ENCODE measurements around the gene ST3GAL6.
A peak's percentile ranks its signal among the peaks of the same experiment; 100 is the strongest.

ST3GAL6 gene

GRCh38 chr3:98755601-98756000 is 7.5 kb upstream of the ST3GAL6 start:
- Histone ChIP-seq H3K79me1 (replicated peaks; ENCODE audit: low read length, poor library complexity, severe bottlenecking) (no peaks in the 10 kb centered on the region), H2AK5ac (ENCODE audit: low read length, severe bottlenecking) (no peak overlapping the region), H3K27me3 (ENCODE audit: control insufficient read depth in 1 of 2, insufficient read depth in 1 of 2, low read length in 2 of 2) (no peaks in the 10 kb centered on the region), H3K23ac (ENCODE audit: low read length in 2 of 2) (no peak overlapping the region), H3K9me3 (ENCODE audit: control insufficient read depth, low read length) (no peaks in the 10 kb centered on the region), H2BK120ac (ENCODE audit: low read depth, low read length) (no peak overlapping the region), H3K4me3 (ENCODE audit: insufficient read depth in 1 of 2, low read depth in 1 of 2, low read length in 2 of 2) (no peak overlapping the region), H3K4ac (ENCODE audit: low read depth in 1 of 2, low read length in 2 of 2) (no peak overlapping the region), H2BK15ac (ENCODE audit: low read depth, poor library complexity, severe bottlenecking) (no peak overlapping the region), H3K4me2 (ENCODE audit: low read length, poor library complexity, severe bottlenecking) (no peak overlapping the region), H3K27ac (ENCODE audit: low read length, poor library complexity, severe bottlenecking) (no peak overlapping the region), H2BK5ac (ENCODE audit: low read depth, low read length, poor library complexity, severe bottlenecking) (no peak overlapping the region), H4K8ac (ENCODE audit: low read length) (no peak overlapping the region), H4K91ac (ENCODE audit: low read length) (no peak overlapping the region), H2BK12ac (ENCODE audit: low read length in 2 of 2) (no peak overlapping the region), H3K9ac (ENCODE audit: low read length) (no peak overlapping the region), H3K18ac (ENCODE audit: low read depth in 1 of 2, low read length in 2 of 2) (no peak overlapping the region), H2AFZ (ENCODE audit: low read depth, low read length) (no peak overlapping the region), H3K14ac (ENCODE audit: low read length in 2 of 2) (no peak overlapping the region), H3K36me3 (ENCODE audit: control insufficient read depth in 1 of 2, insufficient read depth in 2 of 2, low read depth in 1 of 2, low read length in 2 of 2) (no peaks in the 10 kb centered on the region), H3K4me1 (ENCODE audit: control insufficient read depth, insufficient read depth, low read depth, low read length) (no peaks in the 10 kb centered on the region)
- no peak for DNase-seq
- WGBS = 70% methylated on average over 3 of the region's 4 CpGs

- H2BK12ac ChIP-seq (ENCODE audit: low read length in 2 of 2) = no peak overlapping the region
- no peaks in the 10 kb centered on the region for H3K27me3 ChIP-seq (ENCODE audit: control insufficient read depth in 1 of 2, insufficient read depth in 1 of 2, low read length in 2 of 2)
- no peak overlapping the region for H3K18ac ChIP-seq (ENCODE audit: low read depth in 1 of 2, low read length in 2 of 2)
- H3K23ac ChIP-seq (ENCODE audit: low read length in 2 of 2) = no peak overlapping the region
- H3K4ac ChIP-seq (ENCODE audit: low read depth in 1 of 2, low read length in 2 of 2) = no peak overlapping the region
- H2AFZ ChIP-seq (ENCODE audit: low read depth, low read length) = no peak overlapping the region
- H3K4me3 ChIP-seq (ENCODE audit: insufficient read depth in 1 of 2, low read depth in 1 of 2, low read length in 2 of 2) = no peak overlapping the region
- H3K14ac ChIP-seq (ENCODE audit: low read length in 2 of 2) = no peak overlapping the region
- no peak overlapping the region for H3K4me2 ChIP-seq (ENCODE audit: low read length, poor library complexity, severe bottlenecking)
- 98% methylated on average over 2 of the region's 2 CpGs for WGBS
- H3K9ac ChIP-seq (ENCODE audit: low read length) = no peak overlapping the region
- no peak overlapping the region for H4K8ac ChIP-seq (ENCODE audit: low read length)
- H2BK15ac ChIP-seq (ENCODE audit: low read depth, poor library complexity, severe bottlenecking) = no peak overlapping the region
- H3K36me3 ChIP-seq (ENCODE audit: control insufficient read depth in 1 of 2, insufficient read depth in 2 of 2, low read depth in 1 of 2, low read length in 2 of 2) = no peaks in the 10 kb centered on the region
- DNase-seq = no peak
- H3K79me1 ChIP-seq (replicated peaks; ENCODE audit: low read length, poor library complexity, severe bottlenecking) = no peaks in the 10 kb centered on the region
- H2BK120ac ChIP-seq (ENCODE audit: low read depth, low read length) = no peak overlapping the region
- no peaks in the 10 kb centered on the region for H3K9me3 ChIP-seq (ENCODE audit: control insufficient read depth, low read length)
- H3K27ac ChIP-seq (ENCODE audit: low read length, poor library complexity, severe bottlenecking) = no peak overlapping the region
- H3K4me1 ChIP-seq (ENCODE audit: control insufficient read depth, insufficient read depth, low read depth, low read length) = no peaks in the 10 kb centered on the region
- no peak overlapping the region for H2AK5ac ChIP-seq (ENCODE audit: low read length, severe bottlenecking)
- H4K91ac ChIP-seq (ENCODE audit: low read length) = no peak overlapping the region
- no peak overlapping the region for H2BK5ac ChIP-seq (ENCODE audit: low read depth, low read length, poor library complexity, severe bottlenecking)
Observed at GRCh38 chr3:98759629-98760028, 3.5 kb upstream of the ST3GAL6 start.

GRCh38 chr3:98761643-98762229 is 1.4 kb upstream of the ST3GAL6 start:
- H4K8ac ChIP-seq (ENCODE audit: low read length) = no peak overlapping the region
- H3K27me3 ChIP-seq (ENCODE audit: control insufficient read depth in 1 of 2, insufficient read depth in 1 of 2, low read length in 2 of 2) = no peaks in the 10 kb centered on the region
- H3K23ac ChIP-seq (ENCODE audit: low read length in 2 of 2) = no peak overlapping the region
- no peak overlapping the region for H2BK120ac ChIP-seq (ENCODE audit: low read depth, low read length)
- no peak overlapping the region for H3K18ac ChIP-seq (ENCODE audit: low read depth in 1 of 2, low read length in 2 of 2)
- peak; percentile 26 for DNase-seq
- H3K9me3 ChIP-seq (ENCODE audit: control insufficient read depth, low read length) = no peaks in the 10 kb centered on the region
- H3K14ac ChIP-seq (ENCODE audit: low read length in 2 of 2) = no peak overlapping the region
- no peak overlapping the region for H2AK5ac ChIP-seq (ENCODE audit: low read length, severe bottlenecking)
- no peak overlapping the region for H2AFZ ChIP-seq (ENCODE audit: low read depth, low read length)
- no peak overlapping the region for H3K9ac ChIP-seq (ENCODE audit: low read length)
- H3K4me2 ChIP-seq (ENCODE audit: low read length, poor library complexity, severe bottlenecking) = no peak overlapping the region
- no peak overlapping the region for H3K27ac ChIP-seq (ENCODE audit: low read length, poor library complexity, severe bottlenecking)
- H4K91ac ChIP-seq (ENCODE audit: low read length) = no peak overlapping the region
- H3K4me3 ChIP-seq (ENCODE audit: insufficient read depth in 1 of 2, low read depth in 1 of 2, low read length in 2 of 2) = no peak overlapping the region
- no peak overlapping the region for H3K4ac ChIP-seq (ENCODE audit: low read depth in 1 of 2, low read length in 2 of 2)
- WGBS = 87% methylated on average over 1 of the region's 2 CpGs
- H2BK12ac ChIP-seq (ENCODE audit: low read length in 2 of 2) = no peak overlapping the region
- H3K79me1 ChIP-seq (replicated peaks; ENCODE audit: low read length, poor library complexity, severe bottlenecking) = no peaks in the 10 kb centered on the region
- H2BK15ac ChIP-seq (ENCODE audit: low read depth, poor library complexity, severe bottlenecking) = no peak overlapping the region
- H2BK5ac ChIP-seq (ENCODE audit: low read depth, low read length, poor library complexity, severe bottlenecking) = no peak overlapping the region
- no peaks in the 10 kb centered on the region for H3K4me1 ChIP-seq (ENCODE audit: control insufficient read depth, insufficient read depth, low read depth, low read length)
- H3K36me3 ChIP-seq (ENCODE audit: control insufficient read depth in 1 of 2, insufficient read depth in 2 of 2, low read depth in 1 of 2, low read length in 2 of 2) = no peaks in the 10 kb centered on the region

DNA sequence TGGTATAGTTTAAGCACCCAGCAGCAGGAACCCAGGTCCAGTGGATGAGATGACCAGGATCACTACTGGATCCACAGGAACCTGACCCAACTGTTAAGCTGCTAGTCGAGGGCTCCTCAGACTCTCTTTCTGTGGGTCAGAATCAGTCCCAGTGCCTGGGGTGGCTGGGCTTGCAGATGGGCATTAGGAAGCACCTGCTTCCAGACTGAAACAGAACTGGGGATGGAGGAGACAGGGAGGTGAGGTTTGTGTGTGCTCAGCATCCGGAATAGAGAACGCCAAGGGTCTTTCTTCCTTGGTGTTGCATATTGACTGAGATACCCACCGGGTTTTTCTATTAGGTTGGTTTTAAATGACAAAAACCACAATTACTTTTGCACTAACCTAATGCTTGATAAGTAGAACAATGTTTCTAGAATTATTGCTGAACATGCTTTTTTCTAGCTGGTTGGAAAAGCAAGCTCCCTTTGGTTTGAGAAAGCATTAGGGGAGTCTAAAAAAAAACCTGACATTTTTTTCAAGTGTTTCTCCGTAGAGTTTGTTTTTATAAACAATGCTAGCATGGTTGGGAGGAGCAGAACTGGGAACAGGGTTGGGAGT is 779 bp downstream of the ST3GAL6 start:
- H3K18ac ChIP-seq (ENCODE audit: low read depth in 1 of 2, low read length in 2 of 2) = peak overlapping the region in 1 of 2 experiments; percentile 29
- H2AFZ ChIP-seq (ENCODE audit: low read depth, low read length) = no peak overlapping the region
- H3K23ac ChIP-seq (ENCODE audit: low read length in 2 of 2) = no peak overlapping the region
- H3K79me1 ChIP-seq (replicated peaks; ENCODE audit: low read length, poor library complexity, severe bottlenecking) = no peaks in the 10 kb centered on the region
- H2BK12ac ChIP-seq (ENCODE audit: low read length in 2 of 2) = peak overlapping the region in 1 of 2 experiments; percentile 7
- no peak for DNase-seq
- H3K4me2 ChIP-seq (ENCODE audit: low read length, poor library complexity, severe bottlenecking) = no peak overlapping the region
- H3K14ac ChIP-seq (ENCODE audit: low read length in 2 of 2) = peak overlapping the region in 1 of 2 experiments; percentile 0
- no peak overlapping the region for H2BK5ac ChIP-seq (ENCODE audit: low read depth, low read length, poor library complexity, severe bottlenecking)
- H3K9ac ChIP-seq (ENCODE audit: low read length) = no peak overlapping the region
- no peaks in the 10 kb centered on the region for H3K9me3 ChIP-seq (ENCODE audit: control insufficient read depth, low read length)
- no peaks in the 10 kb centered on the region for H3K36me3 ChIP-seq (ENCODE audit: control insufficient read depth in 1 of 2, insufficient read depth in 2 of 2, low read depth in 1 of 2, low read length in 2 of 2)
- no peak overlapping the region for H4K8ac ChIP-seq (ENCODE audit: low read length)
- H3K4me3 ChIP-seq (ENCODE audit: insufficient read depth in 1 of 2, low read depth in 1 of 2, low read length in 2 of 2) = no peak overlapping the region
- no peaks in the 10 kb centered on the region for H3K4me1 ChIP-seq (ENCODE audit: control insufficient read depth, insufficient read depth, low read depth, low read length)
- no peak overlapping the region for H2BK120ac ChIP-seq (ENCODE audit: low read depth, low read length)
- no peak overlapping the region for H2AK5ac ChIP-seq (ENCODE audit: low read length, severe bottlenecking)
- WGBS = 48% methylated on average over 2 of the region's 5 CpGs
- peak overlapping the region; percentile 87 for H4K91ac ChIP-seq (ENCODE audit: low read length)
- peak overlapping the region in 1 of 2 experiments; percentile 2 for H3K4ac ChIP-seq (ENCODE audit: low read depth in 1 of 2, low read length in 2 of 2)
- no peaks in the 10 kb centered on the region for H3K27me3 ChIP-seq (ENCODE audit: control insufficient read depth in 1 of 2, insufficient read depth in 1 of 2, low read length in 2 of 2)
- H2BK15ac ChIP-seq (ENCODE audit: low read depth, poor library complexity, severe bottlenecking) = no peak overlapping the region
- H3K27ac ChIP-seq (ENCODE audit: low read length, poor library complexity, severe bottlenecking) = no peak overlapping the region

Data from mesenchymal stem cell (in vitro differentiated cells and primary cell).